Endothelial cell of umbilical vein (primary cell): ENCODE results near the gene ZBTB25. TPM values are rescaled to one million over a fixed set of nuclear protein-coding genes. Genes with fewer than 3 reads are reported as not detected.

Experiments
- BruUV-seq: library from RNA; stranded (reverse); fragments of 400-500 nt; replicated peaks from 2 replicates; lab custom pipeline; 2021; lab: Mats Ljungman, UMichigan
- CTCF ChIA-PET: fragments of 300-600, 350-600 bp; sonication (Branson Sonifier 250); formaldehyde crosslinking; loops from one replicate; lab custom pipeline; 2021; ENCODE audit warnings: antibody characterized with exemption, inconsistent platforms; lab: Charles Lee
- POLR2A ChIA-PET: fragments of 300-600, 350-600 bp; sonication (Branson Sonifier 250); formaldehyde crosslinking; loops from one replicate; lab custom pipeline; 2021; ENCODE audit warnings: antibody characterized with exemption, inconsistent platforms; lab: Charles Lee
- DNase-seq: peaks from one replicate; pipeline ENCODE4 v3.0.0-alpha.2; 2011; ENCODE audit warnings: low read depth, low spot score
- FAIRE-seq: peaks from 2 replicates; lab custom pipeline; 2011; peaks lifted over from hg19 to GRCh38; lab: Jason Lieb, UNC
- H2AFZ ChIP-seq: 2 replicates; pipeline ENCODE4 v1.6.0; 2012; ENCODE audit warnings: low read depth, low read length, control low read depth, inconsistent platforms
- H3K27ac ChIP-seq: 2 replicates; pipeline ENCODE4 v1.5.1; 2011; ENCODE audit warnings: low read depth, mild to moderate bottlenecking, control low read depth, low read length, moderate library complexity; ENCODE audit not compliant: insufficient read depth
- H3K27me3 ChIP-seq, 2 experiments: 2 replicates each; pipeline versions ENCODE4 v1.6.0 to v1.6.1; 2011; ENCODE audit warnings: low read length in 2 of 2, mixed read lengths in 1 of 2; ENCODE audit not compliant: control insufficient read depth in 2 of 2, insufficient read depth in 2 of 2
- H3K36me3 ChIP-seq, 2 experiments: 2 replicates in 1 of 2; 3 replicates in 1 of 2; pipeline ENCODE4 v1.5.1; 2011; ENCODE audit warnings: low read length in 2 of 2, mild to moderate bottlenecking in 1 of 2, moderate library complexity in 1 of 2; ENCODE audit not compliant: control insufficient read depth in 2 of 2, insufficient read depth in 2 of 2; ENCODE audit errors: extremely low read depth in 1 of 2
- H3K4me1 ChIP-seq: 3 replicates; pipeline ENCODE4 v1.5.1; 2011; ENCODE audit warnings: mild to moderate bottlenecking, low read length; ENCODE audit not compliant: control insufficient read depth, insufficient read depth; ENCODE audit errors: extremely low read depth
- H3K4me2 ChIP-seq: 2 replicates; pipeline ENCODE4 v1.6.1; 2011; ENCODE audit warnings: low read length, control low read depth, mixed read lengths; ENCODE audit not compliant: insufficient read depth
- H3K4me3 ChIP-seq, 3 experiments: fragments of 200-600 bp in 1 of 3; sonication (generic), shearing (Covaris generic) in 1 of 3; replicated peaks in 1 of 3; 2 replicates each; pipeline ENCODE4 v1.5.1; 2011 to 2016; ENCODE audit warnings: control low read depth in 3 of 3, low read length in 3 of 3, mild to moderate bottlenecking in 2 of 3, inconsistent platforms in 1 of 3, low read depth in 1 of 3, moderate library complexity in 1 of 3; ENCODE audit not compliant: insufficient read depth in 1 of 3
- H3K79me2 ChIP-seq: 2 replicates; pipeline ENCODE4 v1.6.0; 2012; ENCODE audit warnings: low read length, inconsistent platforms; ENCODE audit not compliant: control insufficient read depth, insufficient read depth
- H3K9ac ChIP-seq: replicated peaks from 2 replicates; pipeline ENCODE3; 2011; ENCODE audit warnings: low read length, control low read depth; ENCODE audit not compliant: insufficient read depth; ENCODE audit errors: extremely low read depth
- H3K9me1 ChIP-seq: replicated peaks from 3 replicates; pipeline ENCODE4 v1.6.0; 2011; ENCODE audit warnings: mild to moderate bottlenecking, low read length; ENCODE audit not compliant: control insufficient read depth, insufficient read depth; ENCODE audit errors: extremely low read depth
- H3K9me3 ChIP-seq: replicated peaks from 2 replicates; pipeline ENCODE4 v1.5.1; 2012; ENCODE audit warnings: low read length, inconsistent platforms; ENCODE audit not compliant: control insufficient read depth, insufficient read depth
- H4K20me1 ChIP-seq: replicated peaks from 2 replicates; pipeline ENCODE3; 2011; ENCODE audit warnings: mild to moderate bottlenecking, low read length; ENCODE audit not compliant: control insufficient read depth, insufficient read depth; ENCODE audit errors: extremely low read depth
- GATA2 ChIP-seq: IDR thresholded peaks from 2 replicates; pipeline ENCODE4 v1.7.0; 2011; ENCODE audit warnings: low read depth, mild to moderate bottlenecking, moderate library complexity, mixed read lengths, low read length; ENCODE audit not compliant: insufficient read length, insufficient read depth
- JUN ChIP-seq: IDR thresholded peaks from 2 replicates; pipeline ENCODE4 v1.6.1; 2011; ENCODE audit warnings: borderline replicate concordance, low read depth; ENCODE audit not compliant: insufficient read length, insufficient read depth
- MAX ChIP-seq: IDR thresholded peaks from 2 replicates; pipeline ENCODE4 v1.6.1; 2011; ENCODE audit not compliant: insufficient read depth, insufficient read length
- MYC ChIP-seq: IDR thresholded peaks from one replicate; pipeline ENCODE4 v1.6.1; 2011; ENCODE audit warnings: mild to moderate bottlenecking, low read depth, low read length
- POLR2A ChIP-seq: IDR thresholded peaks from 2 replicates; pipeline ENCODE4 v1.6.1; 2012; ENCODE audit warnings: low read depth, mild to moderate bottlenecking, control low read depth, low read length
- POLR2AphosphoS5 ChIP-seq: IDR thresholded peaks from 2 replicates; pipeline ENCODE4 v1.6.1; 2012; ENCODE audit warnings: low read depth, mild to moderate bottlenecking, control low read depth, low read length, moderate library complexity; ENCODE audit not compliant: insufficient read depth
- dilution Hi-C: fragments of 300-500 bp; cut with MboI; formaldehyde crosslinking; loops from one replicate; pipeline ENCODE4 v1.15.0; 2019; ENCODE audit warnings: low sequenced_read_pairs; ENCODE audit not compliant: extremely low pct_ligation_motif_present
- intact Hi-C: fragments of 100-400 bp; cut with micrococcal nuclease; formaldehyde crosslinking; loops from one replicate; pipeline ENCODE4 v1.10.0; 2022
- polyA plus RNA-seq, 4 experiments: library from polyadenylated mRNA; depleted of rRNA in 3 of 4; stranded (reverse) in 3 of 4; unstranded in 1 of 4; fragments of >200 nt; gene quantifications; 2 replicates each; pipeline versions ENCODE4 v1.2.1 to v1.2.3, GENCODE V29; 2011 to 2012; ENCODE audit warnings: missing spikeins in 1 of 4
- total RNA-seq: library from RNA; stranded (reverse); gene quantifications from 2 replicates; pipeline ENCODE4 v1.2.3, GENCODE V29; 2021

ZBTB25 gene
- total and polyA plus RNA-seq, 2 donors (not counting 3 experiments of a cell fraction or from before 2014, with no cell fraction given) = 3.2 to 7.7 TPM

- POLR2A ChIA-PET = no interaction called here
- H3K27me3 ChIP-seq = no peaks in the 10 kb centered on the region
- TF ChIP-seq GATA2 (no peak), POLR2A (no peak), JUN (no peak), MYC (no peak)
- DNase-seq (no peak), FAIRE-seq (no peak)
- CTCF ChIA-PET = interaction anchor here (1.4 to 2.6 kb wide), 5 partner anchors 8 to 78 kb away, joined by 3 to 31 read pairs (median 9); no protein-coding TSS in a partner anchor
- no TSS peak for BruUV-seq
- H3K4me2 ChIP-seq = no peak overlapping the region
- H2AFZ ChIP-seq = no peak overlapping the region
- H3K9me3 ChIP-seq = no peaks in the 10 kb centered on the region
- H3K4me3 ChIP-seq = no peak overlapping the region
- H3K9ac ChIP-seq = no peak overlapping the region
- no peaks in the 10 kb centered on the region for H3K79me2 ChIP-seq
- H3K9me1 ChIP-seq = no peaks in the 10 kb centered on the region
- dilution Hi-C loops = no loop called here
- H4K20me1 ChIP-seq = no peaks in the 10 kb centered on the region
- intact Hi-C loops = no loop called here
- no peaks in the 10 kb centered on the region for H3K4me1 ChIP-seq
- peaks cover 3 to 14% of the 10 kb centered on the region in 2 experiments for H3K36me3 ChIP-seq
- no peak overlapping the region for H3K27ac ChIP-seq
These were observed 81.6 kb downstream of the ZBTB25 start for GRCh38 chr14:64422005-64422404.

GRCh38 chr14:64421166-64421565, 82.5 kb downstream of the ZBTB25 start:
- Histone ChIP-seq H2AFZ (no peak overlapping the region), H3K4me1 (no peaks in the 10 kb centered on the region), H3K4me3 (no peak overlapping the region), H3K79me2 (no peaks in the 10 kb centered on the region), H3K27ac (no peak overlapping the region), H4K20me1 (no peaks in the 10 kb centered on the region), H3K9me1 (no peaks in the 10 kb centered on the region), H3K27me3 (no peaks in the 10 kb centered on the region), H3K9me3 (no peaks in the 10 kb centered on the region), H3K36me3 (peaks cover 3 to 14% of the 10 kb centered on the region in 2 experiments), H3K4me2 (no peak overlapping the region), H3K9ac (no peak overlapping the region)
- no TSS peak for BruUV-seq
- intact Hi-C loops (no loop called here), dilution Hi-C loops (no loop called here)
- no peak for FAIRE-seq
- no peak for DNase-seq
- TF ChIP-seq POLR2AphosphoS5 (no peak), POLR2A (no peak), GATA2 (no peak), MAX (no peak)
- ChIA-PET POLR2A (no interaction called here), CTCF (interaction anchor here (0.8 to 2.3 kb wide), 6 partner anchors 9 to 90 kb away, joined by 3 to 31 read pairs (median 4); no protein-coding TSS in a partner anchor)
